Cardiac fibroblast (primary cell): ENCODE results near the gene PC.
A peak's percentile ranks its signal among the peaks of the same experiment; 100 is the strongest.

Source experiments
- DNase-seq, 2 donors: peaks; one replicate each; pipeline versions ENCODE4 v3.0.0 to v3.0.0-alpha.2; 2010; ENCODE audit warnings: low read depth in 2 of 2
- H3K4me3 ChIP-seq, 2 donors: replicated peaks in 1 of 2; 1 replicate in 1 of 2; 2 replicates in 1 of 2; pipeline ENCODE4 v1.5.1; 2011; ENCODE audit warnings: low read depth in 2 of 2, low read length in 2 of 2, mild to moderate bottlenecking in 2 of 2, moderate library complexity in 1 of 2
- TF ChIP-seq, protein P1 (sequence below): IDR thresholded peaks from one replicate; pipeline ENCODE4 v1.5.1; 2011; ENCODE audit warnings: low read depth, mild to moderate bottlenecking, low read length, inconsistent platforms

Gene PC

DNA sequence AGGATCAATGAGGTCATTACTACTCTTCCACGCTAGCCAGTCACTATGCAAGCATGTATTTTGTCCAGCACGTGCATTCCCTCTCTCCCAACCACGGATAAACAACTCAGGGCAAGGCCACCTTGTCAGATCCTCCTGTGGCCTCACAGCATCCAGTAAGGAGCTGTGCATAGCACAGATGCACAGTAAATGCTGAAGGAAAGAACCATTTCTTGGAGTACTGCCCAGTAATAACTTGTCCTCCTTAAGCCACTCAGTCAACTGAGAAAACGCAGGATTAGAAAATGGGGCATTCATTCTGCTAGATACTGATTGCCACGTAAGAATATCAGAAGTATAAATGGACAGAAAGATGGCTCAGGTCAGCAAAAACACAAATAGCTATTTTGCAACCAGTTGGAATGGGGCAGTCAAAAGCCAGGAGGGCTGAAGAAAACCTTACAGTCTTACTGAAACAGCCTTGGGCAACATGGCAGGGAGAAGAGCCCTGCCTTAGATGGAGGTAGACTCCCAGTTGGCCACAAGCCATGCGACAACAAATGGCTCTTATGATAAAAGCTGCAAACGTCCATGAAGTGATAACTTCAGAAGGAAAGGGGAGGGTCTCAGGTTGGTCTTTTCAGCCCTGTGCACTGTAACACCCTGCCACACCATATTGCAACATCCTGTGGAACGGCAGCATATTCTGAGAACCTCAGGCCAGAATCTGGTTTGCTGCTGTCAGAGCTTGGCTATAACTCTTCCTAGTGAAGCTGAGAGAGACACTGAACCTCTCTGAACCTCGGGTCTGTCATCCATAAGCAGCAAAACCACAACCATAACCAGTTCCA lies 23.0 kb downstream of the PC start:
- peak; percentile 39 to 72 for DNase-seq
- TF ChIP-seq, protein P1, sequence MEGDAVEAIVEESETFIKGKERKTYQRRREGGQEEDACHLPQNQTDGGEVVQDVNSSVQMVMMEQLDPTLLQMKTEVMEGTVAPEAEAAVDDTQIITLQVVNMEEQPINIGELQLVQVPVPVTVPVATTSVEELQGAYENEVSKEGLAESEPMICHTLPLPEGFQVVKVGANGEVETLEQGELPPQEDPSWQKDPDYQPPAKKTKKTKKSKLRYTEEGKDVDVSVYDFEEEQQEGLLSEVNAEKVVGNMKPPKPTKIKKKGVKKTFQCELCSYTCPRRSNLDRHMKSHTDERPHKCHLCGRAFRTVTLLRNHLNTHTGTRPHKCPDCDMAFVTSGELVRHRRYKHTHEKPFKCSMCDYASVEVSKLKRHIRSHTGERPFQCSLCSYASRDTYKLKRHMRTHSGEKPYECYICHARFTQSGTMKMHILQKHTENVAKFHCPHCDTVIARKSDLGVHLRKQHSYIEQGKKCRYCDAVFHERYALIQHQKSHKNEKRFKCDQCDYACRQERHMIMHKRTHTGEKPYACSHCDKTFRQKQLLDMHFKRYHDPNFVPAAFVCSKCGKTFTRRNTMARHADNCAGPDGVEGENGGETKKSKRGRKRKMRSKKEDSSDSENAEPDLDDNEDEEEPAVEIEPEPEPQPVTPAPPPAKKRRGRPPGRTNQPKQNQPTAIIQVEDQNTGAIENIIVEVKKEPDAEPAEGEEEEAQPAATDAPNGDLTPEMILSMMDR, result no peak
- no peak overlapping the region for H3K4me3 ChIP-seq

DNA sequence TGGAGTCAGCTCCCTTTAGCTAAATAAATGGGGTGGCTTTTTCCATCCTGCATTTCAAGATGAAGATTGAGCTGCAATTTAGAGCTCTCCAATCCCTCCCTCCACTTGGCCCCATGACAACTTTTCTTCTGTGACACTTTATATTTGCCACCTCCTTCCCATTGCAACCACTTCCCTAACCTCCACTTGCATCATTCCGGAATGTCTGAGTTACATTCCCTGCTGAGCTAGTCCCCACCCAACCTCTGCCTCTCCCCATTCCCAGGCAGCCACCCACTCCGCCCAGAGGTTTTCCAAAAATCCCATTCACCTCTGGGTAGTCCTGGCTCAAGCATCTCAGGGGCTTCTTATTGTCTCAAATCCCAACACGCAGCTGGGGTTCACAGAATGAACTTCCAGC lies 24.7 kb downstream of the PC start:
- no peak overlapping the region for H3K4me3 ChIP-seq
- peak in 1 of 2 donors; percentile 19 for DNase-seq
- TF ChIP-seq, protein P1, result no peak

DNA sequence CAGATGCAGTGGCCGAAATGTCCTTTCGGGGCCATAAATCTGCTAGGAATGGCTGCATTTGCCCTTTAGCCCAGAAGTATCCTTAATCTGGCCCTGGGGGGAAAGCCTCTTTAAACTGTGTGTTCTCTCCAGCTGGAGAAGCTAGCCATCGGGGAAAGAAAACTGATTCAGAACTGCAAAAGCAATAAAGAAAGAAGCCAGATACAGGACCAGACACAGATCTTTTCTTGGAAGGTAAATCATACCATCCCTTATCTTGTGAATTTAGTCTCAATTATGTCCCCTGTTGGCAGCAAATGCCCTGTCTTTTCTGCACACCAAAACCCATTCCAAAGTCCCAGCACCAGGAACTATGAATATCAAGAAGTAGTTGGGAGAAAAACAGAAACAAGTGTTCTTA lies 25.6 kb downstream of the PC start:
- TF ChIP-seq, protein P1, result no peak

DNA sequence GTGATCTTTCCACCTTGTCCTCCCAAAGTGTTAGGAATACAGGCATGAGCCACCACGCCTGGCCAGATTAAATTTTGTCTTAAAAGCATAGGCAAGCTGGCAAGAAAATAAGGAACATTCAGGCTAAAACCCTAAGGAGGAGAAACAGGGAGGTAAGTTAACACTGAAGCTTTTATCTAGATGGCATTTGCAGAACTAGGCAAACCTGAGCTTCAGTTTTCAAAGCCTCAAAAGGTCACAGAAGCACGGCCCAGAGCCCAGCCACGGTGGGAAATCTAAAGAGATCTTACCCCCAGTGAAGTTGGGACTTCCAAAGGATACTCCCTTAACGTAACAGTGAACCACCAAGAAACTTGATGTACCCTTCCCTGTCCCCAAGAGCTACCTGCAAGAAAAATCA lies 28.4 kb downstream of the PC start:
- DNase-seq, result no peak
- TF ChIP-seq, protein P1, result no peak
- no peak overlapping the region for H3K4me3 ChIP-seq

More for the DNA sequence above, 25.6 kb downstream of the PC start:
- DNase-seq, result no peak
- H3K4me3 ChIP-seq, result no peak overlapping the region

DNA sequence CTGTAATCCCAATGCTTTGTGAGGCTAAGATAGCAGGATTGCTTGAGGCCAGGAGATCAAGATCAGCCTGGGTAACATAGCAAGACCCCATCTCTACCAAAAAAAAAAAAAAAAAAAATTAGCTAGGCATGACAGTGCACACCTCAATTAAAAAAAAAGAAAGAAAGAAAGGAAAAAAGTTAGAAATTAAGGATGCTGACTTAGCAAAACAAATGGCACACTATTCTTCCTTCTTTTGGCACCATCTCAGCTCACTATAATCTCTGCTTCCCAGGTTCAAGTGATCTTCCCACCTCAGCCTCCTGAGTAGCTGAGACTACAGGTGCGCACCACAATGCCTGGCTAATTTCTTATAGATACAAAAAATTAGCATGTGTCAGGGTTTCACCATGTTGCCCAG lies 33.9 kb downstream of the PC start:
- no peak overlapping the region for H3K4me3 ChIP-seq
- TF ChIP-seq, protein P1, result no peak
- DNase-seq, result no peak

DNA sequence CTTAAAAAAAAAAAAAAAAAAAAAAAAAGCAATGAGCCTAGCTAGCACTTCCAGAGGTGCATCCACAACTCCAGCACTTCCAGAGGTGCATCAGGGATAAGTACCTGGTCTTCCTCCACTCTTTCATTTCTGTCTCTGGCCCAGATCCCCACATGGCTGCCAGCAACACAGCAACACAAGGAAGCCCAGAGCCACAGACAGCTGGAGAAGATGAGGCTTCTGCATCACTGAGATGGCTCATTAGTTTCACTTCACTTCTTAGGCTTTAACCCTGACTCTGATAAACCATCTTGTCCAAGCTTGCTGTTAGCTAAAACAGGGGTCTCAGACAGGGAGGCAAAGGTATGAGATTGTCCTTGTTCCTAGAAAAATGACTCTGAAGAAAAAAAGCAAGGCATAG lies 35.6 kb downstream of the PC start:
- DNase-seq, result no peak

More for the DNA sequence above, 35.6 kb downstream of the PC start:
- no peak overlapping the region for H3K4me3 ChIP-seq
- TF ChIP-seq, protein P1, result no peak
